GM18526 (cell line): ENCODE data around the gene DCST2.
A peak's percentile ranks its signal among the peaks of the same experiment; 100 is the strongest.

Experiments
- POLR2A ChIP-seq: IDR thresholded peaks from 3 replicates; pipeline ENCODE4 v1.6.1; 2011; ENCODE audit not compliant: insufficient read length; ENCODE audit errors: extremely low read depth

The DCST2 gene

DNA sequence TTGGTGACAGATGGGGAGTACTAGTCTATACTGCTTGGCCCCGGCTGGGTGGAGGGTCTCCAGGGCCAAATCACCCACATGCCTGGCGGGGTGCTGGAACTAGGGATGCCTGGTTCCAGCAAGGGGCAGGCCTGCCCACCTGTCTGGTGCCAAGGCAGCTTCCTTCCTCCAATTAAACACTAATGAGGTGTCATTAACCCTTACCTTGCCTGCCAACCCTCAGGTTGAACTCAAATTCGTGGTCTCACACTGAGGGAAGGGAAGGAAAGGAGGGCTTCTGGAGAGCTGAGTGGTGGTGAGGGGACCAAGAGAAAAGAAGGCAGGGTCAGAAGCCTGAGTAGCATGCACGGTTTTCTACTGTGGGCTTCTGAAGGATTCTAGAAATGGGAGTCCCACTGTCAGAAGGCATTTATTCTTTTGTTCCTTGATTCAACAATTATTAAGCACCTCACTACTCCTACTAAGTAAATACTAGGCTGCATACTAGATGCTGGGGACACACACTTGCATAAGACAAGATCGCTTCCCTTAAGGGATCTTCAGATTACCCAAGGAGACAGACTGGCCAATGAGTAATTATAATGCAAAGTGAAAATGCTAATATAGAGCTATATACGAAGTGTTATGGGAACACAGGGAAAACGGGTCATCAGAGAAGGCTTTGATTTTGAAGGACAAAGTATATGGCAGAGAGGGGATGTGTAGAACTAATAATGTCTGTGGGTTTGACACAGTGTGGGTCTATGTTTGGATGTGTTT lies 39.1 kb upstream of the DCST2 start:
- TF ChIP-seq POLR2A = no peak

DNA sequence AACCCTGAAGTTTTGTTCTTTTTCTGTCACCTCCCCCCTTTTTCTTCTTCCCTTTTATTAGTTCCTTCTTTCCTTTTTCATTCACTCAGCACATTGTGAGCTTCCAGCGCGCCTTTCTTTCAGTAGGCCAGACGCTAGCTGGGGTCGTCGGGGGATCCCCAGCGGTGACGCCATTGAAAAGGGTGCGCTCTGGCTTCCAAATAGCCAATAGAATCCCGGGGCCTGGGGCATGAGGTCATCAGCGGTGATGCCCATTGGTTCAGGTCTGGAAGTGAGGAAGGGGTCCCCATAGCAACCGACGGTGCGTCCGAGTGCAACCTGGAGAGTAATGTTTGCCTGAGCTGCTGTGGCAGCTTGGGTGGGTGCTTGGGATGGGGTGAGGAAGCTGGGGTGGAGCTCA lies 38.1 kb upstream of the DCST2 start:
- no peak for TF ChIP-seq POLR2A

DNA sequence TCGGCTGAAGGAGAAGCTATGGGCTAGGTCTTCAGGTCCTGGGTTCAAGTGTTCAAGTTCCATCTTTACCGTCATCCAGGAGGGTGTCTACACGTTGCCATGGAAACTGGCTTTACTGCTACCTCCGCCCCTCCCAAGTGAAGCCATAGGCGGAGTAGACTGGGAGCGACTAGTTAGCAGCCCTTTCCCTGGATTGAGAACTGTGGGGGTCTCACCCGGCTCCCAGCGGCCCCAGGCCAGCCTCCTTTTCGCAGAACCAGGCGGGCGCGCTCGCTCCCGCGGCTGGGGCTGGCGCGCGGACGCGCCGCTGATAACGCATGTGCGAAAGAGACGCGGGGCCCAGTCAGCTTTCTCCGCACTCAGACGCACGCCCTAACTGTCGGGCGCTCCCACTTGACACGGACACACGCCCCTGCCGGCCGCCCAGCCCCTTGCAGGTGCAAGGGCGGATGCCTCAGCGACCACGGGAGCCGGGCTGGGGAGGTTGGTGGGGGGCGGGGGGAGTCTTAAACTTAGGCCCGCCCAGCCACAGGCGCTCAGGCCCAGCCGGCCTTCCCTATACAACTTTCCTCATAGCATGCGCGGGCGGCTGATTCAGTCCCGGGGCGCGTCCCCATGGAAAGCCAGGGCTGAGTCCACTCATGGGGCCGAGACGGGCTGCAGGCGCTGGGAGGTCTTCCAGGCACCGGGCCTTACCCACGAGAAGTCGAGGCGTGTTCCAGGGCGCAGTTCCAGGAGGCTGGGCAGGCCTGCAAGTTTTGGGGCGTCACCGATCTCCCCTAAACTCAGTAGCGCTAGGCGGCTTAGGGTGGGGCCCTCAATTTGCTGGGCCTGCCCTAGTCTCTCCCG lies 37.4 kb upstream of the DCST2 start:
- no peak for TF ChIP-seq POLR2A

DNA sequence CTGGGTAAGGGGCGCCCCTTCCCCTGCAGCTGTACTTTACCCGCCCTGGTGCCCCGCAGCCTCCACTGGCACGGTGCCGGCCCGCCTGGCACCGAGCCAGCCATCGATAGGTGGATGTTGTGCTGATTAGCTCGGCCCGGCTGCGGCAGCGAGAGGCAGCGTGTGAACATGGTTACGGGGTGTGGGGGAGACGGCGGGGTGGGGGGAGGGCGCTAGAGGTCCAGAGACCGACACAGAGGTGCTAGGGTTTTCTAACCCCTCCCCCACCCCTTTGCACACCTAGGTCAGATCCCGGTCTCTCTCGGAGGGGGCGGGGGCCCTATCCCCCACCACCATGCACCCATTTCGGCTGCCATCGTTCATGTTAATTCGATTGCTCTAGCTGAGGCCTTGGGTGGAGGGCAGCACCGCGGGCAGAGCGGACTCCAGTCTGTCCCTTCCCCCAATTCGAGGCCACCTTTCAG lies 36.6 kb upstream of the DCST2 start:
- TF ChIP-seq POLR2A = no peak

DNA sequence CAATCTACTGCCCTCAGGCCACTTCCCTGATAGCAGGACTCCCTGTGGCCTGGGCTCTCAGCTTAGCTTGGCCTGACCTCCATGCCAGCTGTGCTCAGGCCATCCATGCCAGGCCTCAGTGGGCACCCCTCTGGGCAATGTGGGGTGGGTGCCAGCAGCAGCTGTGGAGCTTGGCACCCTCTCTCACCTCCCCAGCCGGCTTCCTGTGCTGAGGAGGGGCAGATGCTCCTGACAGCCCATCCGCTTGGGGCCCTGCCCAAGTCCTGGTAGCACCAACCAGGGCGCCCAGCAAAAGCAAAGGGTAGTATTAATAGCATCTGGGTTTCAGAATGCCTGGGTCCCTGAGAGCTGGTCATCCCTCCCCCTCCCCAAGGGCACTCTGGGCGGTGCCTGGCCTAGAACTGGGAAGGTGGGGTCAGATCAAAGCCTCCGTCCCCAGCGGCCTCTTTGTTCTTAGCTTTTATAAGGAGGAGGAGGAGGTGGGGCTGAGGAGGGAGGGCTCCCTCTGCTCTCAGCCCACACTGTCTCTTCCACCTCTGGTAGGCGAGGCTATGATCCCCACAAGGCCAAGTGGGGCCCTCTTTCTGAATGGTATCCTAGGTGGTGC lies 36.1 kb upstream of the DCST2 start:
- no peak for TF ChIP-seq POLR2A

DNA sequence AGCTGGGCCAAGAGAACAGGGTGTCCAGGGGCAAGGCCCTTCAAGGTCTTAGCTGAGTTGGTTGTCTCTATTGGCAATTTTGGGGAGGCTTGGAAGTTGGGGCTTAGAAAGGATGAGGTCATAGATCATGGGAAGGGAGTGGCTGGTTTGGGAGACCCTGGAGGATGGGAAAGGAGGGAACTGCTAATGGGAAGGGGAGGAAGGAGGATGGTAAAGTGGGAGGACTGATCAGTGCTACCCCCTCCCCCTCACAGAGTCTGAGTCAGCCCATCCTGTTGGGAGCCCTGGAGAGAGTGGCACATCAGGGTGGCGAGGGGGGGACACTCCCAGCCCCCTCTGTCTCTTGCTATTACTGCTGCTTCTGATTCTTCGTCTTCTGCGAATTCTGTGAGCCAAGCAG lies 35.0 kb upstream of the DCST2 start:
- no peak for TF ChIP-seq POLR2A

DNA sequence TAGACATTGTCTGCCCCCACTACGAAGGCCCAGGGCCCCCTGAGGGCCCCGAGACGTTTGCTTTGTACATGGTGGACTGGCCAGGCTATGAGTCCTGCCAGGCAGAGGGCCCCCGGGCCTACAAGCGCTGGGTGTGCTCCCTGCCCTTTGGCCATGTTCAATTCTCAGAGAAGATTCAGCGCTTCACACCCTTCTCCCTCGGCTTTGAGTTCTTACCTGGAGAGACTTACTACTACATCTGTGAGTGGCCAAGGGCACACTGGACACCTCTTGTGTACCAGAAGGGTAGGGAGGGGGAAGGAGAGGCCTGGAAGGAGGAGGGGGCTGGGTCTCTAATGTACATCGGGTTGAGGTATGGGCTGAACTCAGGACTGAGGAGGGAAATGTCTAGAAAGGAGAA lies 33.2 kb upstream of the DCST2 start:
- no peak for TF ChIP-seq POLR2A

DNA sequence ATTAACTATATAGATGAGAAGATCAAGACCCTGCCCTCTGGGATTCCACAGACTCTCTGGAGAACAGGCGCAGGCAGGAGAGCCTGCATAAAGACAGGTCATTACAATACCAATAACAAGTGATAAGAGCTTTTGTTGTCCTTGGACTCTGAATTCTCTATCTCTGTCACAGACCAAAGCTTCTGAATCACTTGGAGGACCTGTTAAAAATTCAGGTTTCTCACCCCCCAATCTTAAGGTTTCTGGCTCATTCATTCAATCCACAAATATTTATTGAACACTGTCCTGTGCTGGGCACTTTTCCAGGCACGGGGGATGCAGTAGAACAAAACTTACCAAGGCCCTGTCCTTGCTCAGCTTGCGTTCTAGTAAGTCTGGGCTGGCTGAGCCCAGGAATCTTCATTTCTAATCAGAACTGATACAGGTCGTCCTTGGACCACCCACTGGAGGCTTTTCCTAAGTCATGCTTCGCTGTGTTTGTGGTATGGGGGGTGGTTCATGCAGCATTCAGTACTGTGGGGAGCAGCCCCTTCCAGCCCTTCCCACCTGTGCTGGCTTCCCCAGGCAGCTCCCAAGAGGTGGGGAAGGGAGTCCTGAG lies 31.4 kb upstream of the DCST2 start:
- TF ChIP-seq POLR2A = no peak

DNA sequence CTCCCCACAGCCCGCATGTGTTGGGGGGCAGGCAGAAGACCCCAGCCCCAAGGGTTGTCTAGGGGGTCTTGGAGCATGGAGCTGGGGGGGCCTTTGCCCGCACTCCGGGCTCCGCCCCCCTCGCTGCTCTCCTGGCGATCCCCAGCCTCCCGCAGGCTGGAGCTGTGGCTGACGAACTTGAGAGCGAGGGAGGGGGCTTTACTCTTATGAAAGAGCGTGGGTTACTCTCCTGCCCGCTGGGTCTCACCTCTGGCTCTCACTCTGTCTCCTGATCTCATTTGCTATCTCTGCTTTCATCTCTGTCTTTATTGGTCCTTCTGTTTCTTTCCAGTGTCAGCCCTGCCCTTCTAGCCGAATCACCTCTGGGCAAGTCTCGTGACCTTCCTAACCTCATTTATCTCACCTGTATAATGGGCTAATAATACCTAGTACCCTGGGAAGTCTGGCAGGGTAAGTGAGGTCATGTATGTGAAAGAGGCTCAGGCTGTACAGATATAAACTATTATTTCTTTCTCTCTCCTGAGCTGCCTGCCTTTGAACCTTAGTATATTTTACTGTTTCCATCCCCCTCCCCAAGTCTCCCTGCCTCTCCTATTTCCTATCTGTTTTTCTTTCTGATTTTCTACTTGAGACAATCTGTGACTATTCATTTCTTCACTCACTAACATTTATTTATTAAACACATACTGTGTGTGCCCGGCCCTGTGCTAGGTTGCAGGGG lies 30.7 kb upstream of the DCST2 start:
- TF ChIP-seq POLR2A = no peak

DNA sequence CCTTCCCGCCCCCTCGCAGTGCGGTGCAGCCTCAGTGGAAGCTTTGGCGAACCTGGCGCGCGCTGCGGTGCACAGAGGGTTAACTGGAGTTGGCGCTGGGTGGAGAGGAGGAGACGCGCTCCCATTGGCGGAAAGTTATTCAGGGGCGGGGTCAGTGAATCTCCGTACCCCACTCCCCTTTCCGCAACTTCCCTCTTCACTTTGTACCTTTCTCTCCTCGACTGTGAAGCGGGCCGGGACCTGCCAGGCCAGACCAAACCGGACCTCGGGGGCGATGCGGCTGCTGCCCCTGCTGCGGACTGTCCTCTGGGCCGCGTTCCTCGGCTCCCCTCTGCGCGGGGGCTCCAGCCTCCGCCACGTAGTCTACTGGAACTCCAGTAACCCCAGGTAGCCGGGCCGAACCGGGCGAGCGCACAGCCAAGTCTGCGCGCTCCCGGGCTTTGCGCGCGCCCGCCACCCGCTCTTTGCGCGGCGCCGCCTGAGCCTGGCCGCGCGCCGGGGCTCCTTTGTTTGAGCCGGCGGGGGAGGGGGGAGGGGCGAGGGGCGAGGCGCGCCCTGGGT lies 30.0 kb upstream of the DCST2 start, which contains the start of gene EFNA4:
Gene EFNA4 (plus strand): TSS at position 191 of the 561 bp plus-strand sequence. CDS start 84 bp downstream, at position 275.
- peak; percentile 82 for TF ChIP-seq POLR2A

DNA sequence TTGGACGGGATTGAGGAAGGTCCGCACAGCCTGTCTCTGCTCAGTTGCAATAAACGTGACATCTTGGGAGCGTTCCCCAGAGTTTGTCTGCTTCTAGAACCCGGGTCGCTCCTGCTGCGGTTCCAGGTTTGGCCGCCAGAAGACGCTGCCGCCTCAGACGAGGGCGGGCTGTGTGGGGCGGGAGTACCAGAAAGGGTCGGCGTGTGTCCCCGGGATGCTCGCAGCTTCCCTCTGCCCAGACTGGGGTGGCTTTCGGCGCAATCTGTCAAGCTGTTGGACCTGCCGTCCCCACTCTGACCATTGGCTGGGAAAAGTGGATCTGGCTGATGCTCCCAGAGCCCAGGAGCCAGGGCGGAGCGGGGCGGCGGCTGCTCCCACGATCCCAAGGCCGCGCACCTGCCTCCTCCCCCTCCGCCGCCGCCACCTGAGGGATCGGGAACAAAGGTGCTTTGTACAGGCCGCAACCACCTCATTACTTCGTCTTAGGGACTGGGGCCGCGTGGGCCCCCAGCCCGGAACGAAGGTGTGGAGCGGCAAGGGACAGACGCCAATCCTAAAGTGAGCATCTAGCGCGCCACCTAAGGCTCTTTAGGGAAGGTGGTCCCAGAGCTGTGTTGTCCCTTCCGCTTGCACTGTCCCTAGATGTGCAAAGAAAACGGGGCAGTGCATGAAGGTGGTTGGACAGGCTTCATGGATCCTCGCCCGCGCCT lies 29.3 kb upstream of the DCST2 start:
- no peak for TF ChIP-seq POLR2A

DNA sequence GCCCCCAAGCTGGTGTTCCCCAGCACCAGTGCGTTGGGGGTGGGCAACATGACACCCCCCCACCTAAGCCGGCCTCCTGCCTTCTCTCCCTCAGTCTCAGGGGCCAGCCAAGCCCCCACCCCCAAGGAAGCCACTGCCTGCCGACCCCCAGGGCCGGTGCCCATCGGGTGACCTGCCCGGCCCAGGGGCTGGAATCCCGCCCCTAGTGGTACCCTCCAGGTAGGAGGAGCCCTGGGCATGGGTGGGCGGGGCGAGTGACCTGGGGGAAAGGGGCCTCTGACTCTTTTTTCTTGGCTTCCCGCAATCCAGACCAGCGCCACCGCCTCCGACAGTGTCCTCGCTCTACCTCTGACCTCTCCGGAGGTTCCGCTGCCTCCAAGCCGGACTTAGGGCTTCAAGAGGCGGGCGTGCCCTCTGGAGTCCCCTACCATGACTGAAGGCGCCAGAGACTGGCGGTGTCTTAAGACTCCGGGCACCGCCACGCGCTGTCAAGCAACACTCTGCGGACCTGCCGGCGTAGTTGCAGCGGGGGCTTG lies 28.6 kb upstream of the DCST2 start:
- no peak for TF ChIP-seq POLR2A

DNA sequence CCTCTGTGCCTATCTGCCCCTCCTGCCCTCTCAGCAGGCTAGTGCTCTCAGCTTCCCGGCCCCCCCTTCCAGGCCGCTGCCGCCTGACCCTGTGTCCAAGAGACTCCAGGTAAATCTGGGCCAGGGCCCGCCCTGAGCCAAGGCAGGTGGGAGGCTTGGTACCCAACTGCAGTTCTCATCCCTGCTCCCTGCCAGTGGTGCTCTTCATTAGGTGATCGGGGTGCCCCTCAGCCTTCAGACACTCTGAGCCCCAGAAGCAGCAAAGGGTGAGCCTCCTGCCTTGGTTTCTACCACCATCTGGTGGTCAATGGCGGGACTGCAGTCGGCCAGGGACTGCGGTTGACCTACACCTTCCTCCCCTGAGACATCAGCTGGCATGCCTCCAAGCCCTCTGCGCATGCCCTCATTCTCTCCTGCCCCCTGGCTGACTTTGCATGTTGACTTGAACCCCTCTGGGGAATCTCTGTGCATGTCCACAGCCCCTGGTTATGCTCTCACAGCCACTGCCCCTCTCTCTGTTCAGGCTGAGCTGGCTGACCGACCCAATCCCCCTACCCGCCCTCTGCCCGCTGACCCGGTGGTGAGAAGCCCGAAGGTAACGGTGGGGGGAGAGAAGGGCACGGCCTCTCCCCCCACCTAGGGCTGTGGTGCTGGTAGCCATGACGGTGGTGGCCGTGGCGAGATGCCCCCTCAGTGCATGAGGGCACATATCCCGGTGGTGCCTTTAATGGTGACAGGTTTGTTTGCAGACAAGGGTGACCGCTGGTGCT lies 28.0 kb upstream of the DCST2 start:
- TF ChIP-seq POLR2A = no peak

DNA sequence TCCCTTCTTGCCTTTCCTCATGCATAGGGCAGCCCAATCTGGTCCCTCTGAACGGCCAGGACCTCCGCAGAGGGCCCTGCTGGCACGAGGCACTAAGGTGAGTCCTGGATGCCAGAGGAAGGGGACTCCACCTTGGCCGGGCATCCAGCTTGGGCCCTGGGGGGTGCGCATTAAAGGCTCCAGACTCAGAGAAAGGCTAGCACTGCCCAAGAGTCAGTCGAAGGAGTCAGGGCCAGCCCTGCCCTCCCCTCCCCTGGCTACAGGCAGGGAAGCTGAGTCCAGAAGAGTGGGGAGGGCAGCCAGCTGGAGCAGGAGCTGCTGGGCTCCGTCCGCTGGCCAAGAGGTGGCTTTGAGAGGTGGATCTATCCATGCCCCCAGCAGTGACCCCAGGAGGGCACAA lies 27.2 kb upstream of the DCST2 start:
- TF ChIP-seq POLR2A = no peak
